Measurements from ENCODE around the gene TTC3. TPM values are rescaled to one million over a fixed set of nuclear protein-coding genes. Genes with fewer than 3 reads are reported as not detected.
A peak's percentile ranks its signal among the peaks of the same experiment; 100 is the strongest.

TTC3 gene
- total and polyA plus RNA-seq, 9 of the 15 experiments (the other 6 are each of a cell fraction or from before 2014, with no cell fraction given), result 17.5 to 92.0 (median 59.5) TPM

DNA sequence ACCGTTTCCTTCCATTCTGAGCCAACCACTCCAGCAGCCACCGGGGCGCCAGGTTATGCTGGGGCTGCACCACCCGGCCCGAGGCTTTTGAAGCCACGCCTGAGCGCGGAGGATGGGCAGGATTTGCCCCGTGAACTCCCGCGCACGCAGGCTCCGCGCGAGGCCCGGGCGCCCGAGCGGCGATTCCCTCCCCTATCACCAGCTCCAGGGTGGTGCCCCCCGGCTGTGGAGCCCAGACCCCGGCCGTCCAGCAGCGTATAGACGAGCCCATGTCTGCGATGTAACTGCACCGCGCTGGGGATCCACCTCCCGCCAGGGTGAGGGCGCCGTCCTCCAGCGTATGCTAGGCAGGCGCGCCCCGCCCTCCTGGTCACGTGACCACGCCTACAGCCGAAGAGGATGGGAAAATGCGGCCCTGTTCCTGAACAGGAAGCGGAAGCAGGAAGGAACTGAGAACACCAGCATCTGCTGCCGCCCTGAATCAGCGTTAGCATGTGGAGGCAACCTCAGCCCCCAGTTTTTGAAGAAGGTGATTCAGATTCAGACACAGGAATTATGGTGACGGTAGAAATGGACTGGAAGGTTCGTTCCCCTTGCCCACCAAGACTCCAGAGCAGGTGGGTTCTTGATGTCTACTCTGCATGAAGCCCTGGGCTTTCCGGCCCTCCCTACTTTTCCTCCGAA, 148.1 kb downstream of the TTC3 start (continued):
- TF ChIP-seq ZNF354B (CRISPR knock-in tag; IDR thresholded peaks at IDR 0.05) (no peak), TARDBP (IDR thresholded peaks at IDR 0.05) (no peak), CREB3L1 (IDR thresholded peaks at IDR 0.05; ENCODE audit: borderline replicate concordance, low read depth) (peak; percentile 48; the same call in 1 of the 2 replicates), RBM17 (IDR thresholded peaks at IDR 0.05; ENCODE audit: borderline replicate concordance, low read depth, low read length) (no peak), GABPA (tag; conservative IDR thresholded peaks at IDR 0.05; ENCODE audit: low read depth) (peak; percentile 86), POLR2G (IDR thresholded peaks at IDR 0.05; ENCODE audit: low read depth, low read length) (peak; percentile 96), PHF20 (IDR thresholded peaks at IDR 0.05; ENCODE audit: partially characterized antibody) (peak; percentile 87), MYBL2 (IDR thresholded peaks at IDR 0.05; ENCODE audit: low read depth) (no peak), MYBL2 (CRISPR knock-in tag; IDR thresholded peaks at IDR 0.05; ENCODE audit: borderline replicate concordance) (no peak), SRSF7 (optimal IDR thresholded peaks at IDR 0.05; ENCODE audit: low read depth, low read length) (peak; percentile 53), ZNF592 (IDR thresholded peaks at IDR 0.05) (peak; percentile 83), GABPB1 (CRISPR knock-in tag; IDR thresholded peaks at IDR 0.05) (peak; percentile 56; the same call in 1 of the 2 replicates), CBX3 (IDR thresholded peaks at IDR 0.05; ENCODE audit: borderline replicate concordance in 1 of 2, low read length in 2 of 2) (peak in 1 of 2 experiments; percentile 80; a peak in 1 of 3 replicates), NCOA1 (IDR thresholded peaks at IDR 0.05; ENCODE audit: low read depth) (no peak), ZNF717 (CRISPR knock-in tag; IDR thresholded peaks at IDR 0.05) (no peak), ZNF134 (CRISPR knock-in tag; conservative IDR thresholded peaks at IDR 0.05) (0 out of 2 replicates have a peak, but pooled peaks have one; percentile 35), NCOA6 (IDR thresholded peaks at IDR 0.05) (no peak), C11orf30 (IDR thresholded peaks at IDR 0.05; ENCODE audit: low read depth) (0 out of 2 replicates have a peak, but pooled peaks have one; percentile 13), TFAP4 (CRISPR knock-in tag; IDR thresholded peaks at IDR 0.05; ENCODE audit: borderline replicate concordance) (peak; percentile 71; the same call in 1 of the 2 replicates), EGR1 (conservative IDR thresholded peaks at IDR 0.05) (peak; percentile 73), MIER1 (IDR thresholded peaks at IDR 0.05; ENCODE audit: low read depth) (no peak)
- TF ChIP-seq, protein P1, sequence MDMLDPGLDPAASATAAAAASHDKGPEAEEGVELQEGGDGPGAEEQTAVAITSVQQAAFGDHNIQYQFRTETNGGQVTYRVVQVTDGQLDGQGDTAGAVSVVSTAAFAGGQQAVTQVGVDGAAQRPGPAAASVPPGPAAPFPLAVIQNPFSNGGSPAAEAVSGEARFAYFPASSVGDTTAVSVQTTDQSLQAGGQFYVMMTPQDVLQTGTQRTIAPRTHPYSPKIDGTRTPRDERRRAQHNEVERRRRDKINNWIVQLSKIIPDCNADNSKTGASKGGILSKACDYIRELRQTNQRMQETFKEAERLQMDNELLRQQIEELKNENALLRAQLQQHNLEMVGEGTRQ (CRISPR knock-in tag; IDR thresholded peaks at IDR 0.05), result peak; percentile 98
